Measurements from ENCODE around the gene TMEM214. TPM values are rescaled to one million over a fixed set of nuclear protein-coding genes. Genes with fewer than 3 reads are reported as not detected.
A peak's percentile ranks its signal among the peaks of the same experiment; 100 is the strongest.

The TMEM214 gene
- total and polyA plus RNA-seq, 2 donors from 2014 or later, result 50.5 to 74.8 TPM

GRCh38 chr2:27069961-27070618, 37.3 kb downstream of the TMEM214 start:
- peaks cover 0 to 20% (median 8%) of the 10 kb centered on the region in 3 donors for H3K36me3 ChIP-seq (ENCODE audit: control insufficient read depth in 2 of 3, insufficient read depth in 3 of 3, low read length in 3 of 3)
- H3K27ac ChIP-seq (ENCODE audit: low read depth in 2 of 2, low read length in 2 of 2), result no peak overlapping the region
- FAIRE-seq (no peak), DNase-seq (no peak)
- no peaks in the 10 kb centered on the region for H3K9me3 ChIP-seq (ENCODE audit: control insufficient read depth in 2 of 3, insufficient read depth in 1 of 3, low read length in 3 of 3)
- peaks cover 4 to 26% (median 14%) of the 10 kb centered on the region in 3 donors for H3K4me1 ChIP-seq (ENCODE audit: control insufficient read depth in 2 of 3, insufficient read depth in 2 of 3, low read depth in 1 of 3, low read length in 3 of 3)
- peak overlapping the region in 2 of 3 donors; percentile 78 to 80 for H3K4me3 ChIP-seq (ENCODE audit: low read length in 3 of 3)
- intact Hi-C loops (cut with DNase I), result no loop called here
- no peak for TF ChIP-seq CTCF (IDR thresholded peaks at IDR 0.05; ENCODE audit: borderline replicate concordance, extremely low read depth, insufficient read depth)
- H3K27me3 ChIP-seq (ENCODE audit: control insufficient read depth, insufficient read depth, low read length), result no peaks in the 10 kb centered on the region
- H3K9ac ChIP-seq (ENCODE audit: low read length in 3 of 3), result peak overlapping the region in 2 of 3 donors; percentile 64 to 78

- no peak for TF ChIP-seq CTCF (IDR thresholded peaks at IDR 0.05; ENCODE audit: borderline replicate concordance, extremely low read depth, insufficient read depth)
- H3K9ac ChIP-seq (ENCODE audit: low read length in 3 of 3), result peak overlapping the region; percentile 64 to 78 (median 68)
- no peaks in the 10 kb centered on the region for H3K27me3 ChIP-seq (ENCODE audit: control insufficient read depth, insufficient read depth, low read length)
- peak overlapping the region; percentile 78 to 87 (median 80) for H3K4me3 ChIP-seq (ENCODE audit: low read length in 3 of 3)
- FAIRE-seq, result no peak
- H3K36me3 ChIP-seq (ENCODE audit: control insufficient read depth in 2 of 3, insufficient read depth in 3 of 3, low read length in 3 of 3), result peaks cover 0 to 20% (median 8%) of the 10 kb centered on the region in 3 donors
- H3K4me1 ChIP-seq (ENCODE audit: control insufficient read depth in 2 of 3, insufficient read depth in 2 of 3, low read depth in 1 of 3, low read length in 3 of 3), result peaks cover 5 to 26% (median 14%) of the 10 kb centered on the region in 3 donors
- peak overlapping the region; percentile 82 to 87 for H3K27ac ChIP-seq (ENCODE audit: low read depth in 2 of 2, low read length in 2 of 2)
- intact Hi-C loops (cut with DNase I), result no loop called here
- H3K9me3 ChIP-seq (ENCODE audit: control insufficient read depth in 2 of 3, insufficient read depth in 1 of 3, low read length in 3 of 3), result no peaks in the 10 kb centered on the region
- DNase-seq, result no peak
Measured at GRCh38 chr2:27070653-27071276, 38.0 kb downstream of the TMEM214 start.

GRCh38 chr2:27071277-27071989, 38.7 kb downstream of the TMEM214 start, which contains the start of gene OST4:
Gene OST4 (minus strand): TSS chr2:27071654.
- peak within 1 kb of the TSS; percentile 85 to 90 for H3K27ac ChIP-seq (ENCODE audit: low read depth in 2 of 2, low read length in 2 of 2)
- intact Hi-C loops (cut with DNase I), result no loop called here
- peak; percentile 23 for TF ChIP-seq CTCF (IDR thresholded peaks at IDR 0.05; ENCODE audit: borderline replicate concordance, extremely low read depth, insufficient read depth)
- DNase-seq, result peak; percentile 93 to 98 (median 96)
- H3K9ac ChIP-seq (ENCODE audit: low read length in 3 of 3), result peak within 1 kb of the TSS; percentile 64 to 78 (median 68)
- H3K4me3 ChIP-seq (ENCODE audit: low read length in 3 of 3), result peak within 1 kb of the TSS; percentile 78 to 87 (median 80)
- no peak for FAIRE-seq
- no peaks in the 10 kb centered on the region for H3K27me3 ChIP-seq (ENCODE audit: control insufficient read depth, insufficient read depth, low read length)
- peaks cover 9 to 26% (median 14%) of the 10 kb centered on the region in 3 donors for H3K4me1 ChIP-seq (ENCODE audit: control insufficient read depth in 2 of 3, insufficient read depth in 2 of 3, low read depth in 1 of 3, low read length in 3 of 3)
- H3K9me3 ChIP-seq (ENCODE audit: control insufficient read depth in 2 of 3, insufficient read depth in 1 of 3, low read length in 3 of 3), result no peaks in the 10 kb centered on the region
- peaks cover 0 to 20% (median 8%) of the 10 kb centered on the region in 3 donors for H3K36me3 ChIP-seq (ENCODE audit: control insufficient read depth in 2 of 3, insufficient read depth in 3 of 3, low read length in 3 of 3)
